OCI-LY7 (cell line): Measurements from ENCODE around the gene RELN.

ENCODE experiments used
- EZH2phosphoT487 ChIP-seq: fragments of 200-600 bp; sonication (generic); IDR thresholded peaks from 2 replicates; pipeline ENCODE4 v1.6.1; 2018; ENCODE audit warnings: low read depth, borderline replicate concordance, mild to moderate bottlenecking, mixed run types, antibody characterized with exemption, low read length, moderate library complexity, mixed read lengths
- TF ChIP-seq, protein P1 (sequence below): fragments of 200-600 bp; sonication (generic); conservative IDR thresholded peaks from 2 replicates; pipeline ENCODE4 v1.5.1; 2014; ENCODE audit warnings: mild to moderate bottlenecking, antibody characterized with exemption, low read length, moderate library complexity, mixed read lengths

DNA sequence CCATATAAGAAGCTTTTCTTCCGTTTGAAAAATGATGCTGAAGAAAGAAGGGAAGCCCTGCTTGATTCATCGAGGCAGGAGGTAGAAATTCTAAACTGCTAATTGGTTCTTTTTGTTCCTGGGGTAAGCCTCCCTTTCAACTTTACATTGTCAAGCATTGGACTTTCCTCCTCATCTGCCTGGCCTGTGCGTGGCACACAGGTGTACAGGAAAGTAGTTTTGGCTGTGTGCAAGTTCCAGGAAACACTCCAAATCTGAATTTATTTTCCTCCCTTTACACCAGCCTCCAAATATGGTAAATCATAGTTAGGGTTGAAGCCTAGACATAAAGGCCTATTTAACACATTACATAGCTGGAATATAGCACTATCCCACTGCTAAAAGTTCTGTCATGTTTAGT lies 18.2 kb upstream of the RELN start:
- TF ChIP-seq, protein P1, sequence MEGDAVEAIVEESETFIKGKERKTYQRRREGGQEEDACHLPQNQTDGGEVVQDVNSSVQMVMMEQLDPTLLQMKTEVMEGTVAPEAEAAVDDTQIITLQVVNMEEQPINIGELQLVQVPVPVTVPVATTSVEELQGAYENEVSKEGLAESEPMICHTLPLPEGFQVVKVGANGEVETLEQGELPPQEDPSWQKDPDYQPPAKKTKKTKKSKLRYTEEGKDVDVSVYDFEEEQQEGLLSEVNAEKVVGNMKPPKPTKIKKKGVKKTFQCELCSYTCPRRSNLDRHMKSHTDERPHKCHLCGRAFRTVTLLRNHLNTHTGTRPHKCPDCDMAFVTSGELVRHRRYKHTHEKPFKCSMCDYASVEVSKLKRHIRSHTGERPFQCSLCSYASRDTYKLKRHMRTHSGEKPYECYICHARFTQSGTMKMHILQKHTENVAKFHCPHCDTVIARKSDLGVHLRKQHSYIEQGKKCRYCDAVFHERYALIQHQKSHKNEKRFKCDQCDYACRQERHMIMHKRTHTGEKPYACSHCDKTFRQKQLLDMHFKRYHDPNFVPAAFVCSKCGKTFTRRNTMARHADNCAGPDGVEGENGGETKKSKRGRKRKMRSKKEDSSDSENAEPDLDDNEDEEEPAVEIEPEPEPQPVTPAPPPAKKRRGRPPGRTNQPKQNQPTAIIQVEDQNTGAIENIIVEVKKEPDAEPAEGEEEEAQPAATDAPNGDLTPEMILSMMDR, result no peak
- TF ChIP-seq EZH2phosphoT487, result no peak
